ENCODE data around the gene NPHP1. TPM values are rescaled to one million over a fixed set of nuclear protein-coding genes. Genes with fewer than 3 reads are reported as not detected.

NPHP1 gene
- total and polyA plus RNA-seq, 2 of the 4 experiments (the other 2 are of a cell fraction), result 1.8 to 2.5 TPM

GRCh38 chr2:110099471-110100225 lies 105.2 kb downstream of the NPHP1 start:
- Histone ChIP-seq H3K4me2 (ENCODE audit: low read depth, low read length) (no peak overlapping the region), H4K20me1 (ENCODE audit: insufficient read depth, low read length) (no peaks in the 10 kb centered on the region), H4K8ac (ENCODE audit: low read depth in 2 of 2, low read length in 2 of 2) (peak overlapping the region in 1 of 2 experiments; percentile 98; a peak in 3 of 4 replicates), H3K18ac (ENCODE audit: low read depth, low read length) (no peak overlapping the region), H3K9me1 (ENCODE audit: insufficient read depth, low read length) (peaks cover 26% of the 10 kb centered on the region), H2BK20ac (ENCODE audit: low read depth, low read length) (peak overlapping the region; percentile 99), H3K14ac (replicated peaks; ENCODE audit: low read depth, low read length) (peak overlapping the region; percentile 76), H2BK5ac (ENCODE audit: low read depth, low read length, poor library complexity, severe bottlenecking) (peak overlapping the region; percentile 98), H3K27ac (ENCODE audit: insufficient read depth, low read length) (no peak overlapping the region), H4K91ac (ENCODE audit: insufficient read depth, low read depth, low read length) (peak overlapping the region; percentile 99), H2AK5ac (ENCODE audit: low read depth, low read length) (peak overlapping the region; percentile 99), H2AK9ac (replicated peaks; ENCODE audit: low read depth, low read length, poor library complexity) (no peak overlapping the region), H2AFZ (replicated peaks; ENCODE audit: low read length, poor library complexity) (no peak overlapping the region), H3K9me3 (ENCODE audit: control insufficient read depth, insufficient read depth, low read length) (no peaks in the 10 kb centered on the region), H3K23ac (ENCODE audit: low read depth, low read length) (no peak overlapping the region), H3K4me3 (ENCODE audit: insufficient read depth, low read depth, low read length) (no peak overlapping the region), H2BK15ac (ENCODE audit: low read depth, low read length) (peak overlapping the region; percentile 84; the same call in 2 of the 3 replicates), H4K5ac (ENCODE audit: low read depth, low read length) (no peak overlapping the region; the same call in 1 of the 2 replicates), H2BK120ac (ENCODE audit: low read depth, low read length) (peak overlapping the region; percentile 100), H3K36me3 (ENCODE audit: control insufficient read depth, insufficient read depth, low read length) (no peaks in the 10 kb centered on the region), H3K56ac (ENCODE audit: extremely low read depth, insufficient read depth, low read length) (no peak overlapping the region), H3K4ac (ENCODE audit: low read depth, low read length) (peak overlapping the region; percentile 99), H3K4me1 (ENCODE audit: control insufficient read depth, insufficient read depth, low read length) (peaks cover 17% of the 10 kb centered on the region), H3K79me1 (ENCODE audit: low read depth in 1 of 2, low read length in 2 of 2) (peaks cover 0 to 4% of the 10 kb centered on the region in 2 experiments; a peak in 1 of 4 replicates), H3K27me3 (ENCODE audit: control insufficient read depth, insufficient read depth, low read length) (no peaks in the 10 kb centered on the region), H3K9ac (ENCODE audit: low read depth, low read length) (no peak overlapping the region)
- POLR2A ChIA-PET (ENCODE audit: unreplicated experiment), result interaction anchor here (0.6 kb wide), 1 partner anchor 1398 kb away, joined by 3 read pairs; no protein-coding TSS in a partner anchor
- CTCF ChIA-PET, result no interaction called here
- intact Hi-C loops (cut with micrococcal nuclease) (no loop called here), dilution Hi-C loops (cut with HindIII; ENCODE audit: low sequenced_read_pairs, unreplicated experiment) (no loop called here), in situ Hi-C loops (cut with MboI; ENCODE audit: low sequenced_read_pairs) (no loop called here)
- 96% methylated on average over 3 of the region's 10 CpGs; no CpG with 5 or more reads in 1 of the 2 experiments for WGBS, 2 experiments (ENCODE audit: extremely low coverage in 2 of 2, insufficient read length in 1 of 2)
- ATAC-seq (ENCODE audit: low read depth) (no peak), DNase-seq (no peak)
- no TSS peak for BruUV-seq (replicated peaks)
- no peak for TF ChIP-seq FOS (IDR thresholded peaks at IDR 0.05; ENCODE audit: low read depth, low read length)
- TF ChIP-seq SMC3 (IDR thresholded peaks at IDR 0.05; ENCODE audit: low read depth, low read length), result no peak
- TF ChIP-seq NFE2L2 (IDR thresholded peaks at IDR 0.05; ENCODE audit: low read depth, low read length), result no peak
- TF ChIP-seq POLR2A (IDR thresholded peaks at IDR 0.05; ENCODE audit: low read depth, low read length), result no peak
- TF ChIP-seq MAZ (IDR thresholded peaks at IDR 0.05; ENCODE audit: borderline replicate concordance, low read depth, low read length), result no peak
- TF ChIP-seq CEBPB (IDR thresholded peaks at IDR 0.05; ENCODE audit: low read depth, low read length), result no peak
- no peak for TF ChIP-seq BHLHE40 (IDR thresholded peaks at IDR 0.05; ENCODE audit: low read depth, low read length)
- TF ChIP-seq RAD21 (IDR thresholded peaks at IDR 0.05; ENCODE audit: low read length), result no peak
- no peak for TF ChIP-seq USF2 (IDR thresholded peaks at IDR 0.05; ENCODE audit: low read depth, low read length)
- TF ChIP-seq RFX5 (IDR thresholded peaks at IDR 0.05; ENCODE audit: low read depth, low read length), result no peak
- TF ChIP-seq RCOR1 (IDR thresholded peaks at IDR 0.05; ENCODE audit: insufficient replicate concordance, low read length), result no peak
- no peak for TF ChIP-seq MXI1 (IDR thresholded peaks at IDR 0.05; ENCODE audit: borderline replicate concordance, low read depth, low read length)
